Stimulated activated naive CD4-positive, alpha-beta T cell (primary cell): ENCODE data around the gene OR4C5.
"Not testable (repeated sequence)": the region's sequence is repeated elsewhere in the genome, so short reads cannot be mapped to it uniquely, and the experiment has no call there.

Experiments
- DNase-seq, 6 experiments: peaks; one replicate each; lab custom pipeline; 2025; lab: John Stamatoyannopoulos, UW

OR4C5 gene

GRCh38 chr11:48366365-48366764 lies at the start of gene OR4C5:
TSS of gene OR4C5 (minus strand) at chr11:48366465. CDS start at chr11:48366465, 0 bp downstream.
- no peak for DNase-seq

DNA sequence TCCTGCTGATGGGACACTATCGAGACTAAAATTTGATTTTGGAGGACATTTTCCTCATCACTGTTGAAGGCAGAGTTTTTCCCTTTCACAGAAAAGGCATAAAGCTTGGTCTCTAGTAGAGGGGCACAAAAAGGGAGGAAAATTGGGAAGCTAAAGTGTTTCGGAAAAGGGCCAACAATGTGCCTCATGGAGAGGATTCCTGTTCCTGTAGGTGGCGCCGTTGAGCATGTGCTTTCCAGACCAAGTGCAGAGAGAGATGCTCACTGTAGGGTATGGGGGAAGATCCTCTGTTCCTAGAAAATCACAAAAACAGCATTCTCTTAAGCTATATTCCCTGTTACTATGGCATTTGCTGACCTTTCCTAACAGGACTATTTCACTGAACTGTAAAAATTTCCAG lies 18.4 kb upstream of the OR4C5 start:
- no peak for DNase-seq

- not testable (repeated sequence) for DNase-seq
Measured at GRCh38 chr11:48384151-48384550, 17.9 kb upstream of the OR4C5 start.

DNA sequence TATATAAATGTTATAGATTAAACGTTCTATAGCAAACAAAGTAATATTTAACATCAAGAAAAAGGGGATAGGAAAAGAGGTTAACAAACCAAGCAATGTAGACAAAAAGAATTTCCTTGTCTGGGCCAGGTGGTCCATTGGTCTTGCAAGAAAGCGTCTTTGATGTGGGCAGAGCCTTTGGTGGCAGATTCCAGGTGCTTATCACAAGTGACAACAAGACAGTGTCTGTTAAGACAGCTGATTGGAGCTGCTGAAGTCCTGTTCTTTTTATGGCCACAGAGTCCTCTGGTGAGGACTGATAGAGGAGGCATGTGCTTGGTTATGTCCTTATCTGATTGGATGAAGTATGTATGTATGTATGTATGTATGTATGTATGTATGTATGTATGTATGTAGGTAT lies 5.0 kb downstream of the OR4C5 start:
- not testable (repeated sequence) for DNase-seq

- DNase-seq: no peak
Measured at GRCh38 chr11:48354677-48355076, 11.6 kb downstream of the OR4C5 start.

- DNase-seq: no peak
Measured at GRCh38 chr11:48354013-48354412, 12.3 kb downstream of the OR4C5 start.

DNA sequence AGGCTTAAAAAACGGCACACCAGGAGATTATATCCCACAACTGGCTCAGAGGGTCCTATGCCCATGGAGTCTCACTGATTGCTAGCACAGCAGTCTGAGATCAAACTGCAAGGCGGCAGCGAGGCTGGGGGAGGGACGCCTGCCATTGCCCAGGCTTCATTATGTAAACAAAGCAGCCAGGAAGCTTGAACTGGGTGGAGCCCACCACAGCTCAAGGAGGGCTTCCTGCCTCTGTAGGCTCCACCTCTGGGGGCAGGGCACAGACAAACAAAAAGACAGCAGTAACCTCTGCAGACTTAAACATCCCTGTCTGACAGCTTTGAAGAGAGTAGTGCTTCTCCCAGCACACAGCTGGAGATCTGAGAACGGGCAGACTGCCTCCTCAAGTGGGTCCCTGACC lies 20.0 kb downstream of the OR4C5 start:
- peak in 2 of 6 experiments; percentile 3 to 24 for DNase-seq

DNA sequence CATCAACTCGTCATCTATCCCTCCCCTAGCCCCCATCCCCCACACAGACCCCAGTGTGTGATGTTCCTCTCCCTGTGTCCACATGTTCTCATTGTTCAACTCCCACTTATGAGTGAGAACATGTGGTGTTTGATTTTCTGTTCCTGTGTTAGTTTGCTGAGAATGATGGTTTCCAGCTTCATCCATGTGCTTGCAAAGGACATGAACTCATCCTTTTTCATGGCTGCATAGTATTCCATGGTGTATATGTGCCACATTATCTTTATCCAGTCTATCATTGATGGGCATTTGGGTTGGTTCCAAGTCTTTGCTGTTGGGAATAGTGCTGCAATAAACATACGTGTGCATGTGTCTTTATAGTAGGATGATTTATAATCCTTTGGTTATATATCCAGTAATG lies 23.8 kb downstream of the OR4C5 start:
- DNase-seq: not testable (repeated sequence)

DNA sequence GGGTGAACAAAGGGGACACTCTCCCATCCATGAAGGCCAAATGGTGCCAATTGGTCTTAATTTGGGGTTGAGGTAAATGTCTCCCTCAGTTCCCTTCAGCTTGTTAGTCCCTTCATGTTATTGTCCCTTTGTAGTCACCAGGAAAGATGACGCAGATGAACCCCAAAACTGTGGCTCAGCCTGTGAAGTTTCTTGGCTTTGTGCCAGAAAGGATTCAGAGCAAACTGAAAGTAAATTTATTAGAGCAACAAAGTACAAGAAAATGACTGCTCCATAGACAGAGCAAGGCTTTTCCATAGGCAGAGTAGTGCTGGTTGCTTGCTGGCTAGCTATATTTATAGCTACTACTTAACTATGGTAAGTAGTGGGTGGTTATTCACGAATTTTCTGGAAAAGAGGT lies 24.8 kb downstream of the OR4C5 start:
- DNase-seq: peak in 2 of 6 experiments; percentile 12 to 26

DNA sequence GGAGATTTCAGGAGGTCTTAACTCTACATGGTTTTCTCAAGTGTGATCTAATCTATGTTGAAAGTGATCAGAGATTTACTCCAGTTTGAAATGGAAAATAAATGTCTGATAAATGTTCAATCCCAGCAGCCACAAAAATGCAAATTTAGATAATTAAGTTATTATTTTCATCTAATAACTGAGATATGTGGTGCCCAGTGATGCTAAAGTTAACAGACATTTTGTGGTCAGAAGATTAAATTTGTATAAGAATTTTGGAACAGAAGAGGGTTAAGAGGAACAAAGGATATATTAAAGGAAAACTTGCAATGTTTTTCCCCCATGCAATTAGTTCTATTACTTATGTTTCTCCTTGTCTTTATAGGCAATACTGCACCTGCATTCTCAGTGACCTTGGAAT lies 41.6 kb downstream of the OR4C5 start, which contains the start of gene OR4C3:
Gene OR4C3, plus strand, starts transcription at position 301 of the 400 bp plus-strand sequence. CDS start 102 bp downstream, outside the sequence.
- not testable (repeated sequence) for DNase-seq

GRCh38 chr11:48319813-48320212 lies 46.5 kb downstream of the OR4C5 start:
- not testable (repeated sequence) for DNase-seq
